Ishikawa (cell line): ENCODE measurements around the gene BROX.

Source experiments
- CEBPB ChIP-seq: IDR thresholded peaks from 2 replicates; pipeline ENCODE4 v1.6.1; 2012
- CREB1 ChIP-seq: IDR thresholded peaks from 2 replicates; pipeline ENCODE4 v1.6.1; 2012; ENCODE audit warnings: low read depth
- EGR1 ChIP-seq: IDR thresholded peaks from 2 replicates; pipeline ENCODE4 v1.6.1; 2012
- EP300 ChIP-seq: IDR thresholded peaks from 2 replicates; pipeline ENCODE4 v1.6.1; 2012; ENCODE audit warnings: borderline replicate concordance
- FOXM1 ChIP-seq: IDR thresholded peaks from 2 replicates; pipeline ENCODE4 v1.6.1; 2012; ENCODE audit warnings: low read depth, borderline replicate concordance
- MAX ChIP-seq: IDR thresholded peaks from 2 replicates; pipeline ENCODE4 v1.6.1; 2012
- NFIC ChIP-seq: IDR thresholded peaks from 2 replicates; pipeline ENCODE4 v1.6.1; 2012
- RAD21 ChIP-seq: IDR thresholded peaks from 2 replicates; pipeline ENCODE4 v1.6.1; 2012; ENCODE audit warnings: low read depth
- TAF1 ChIP-seq: IDR thresholded peaks from 2 replicates; pipeline ENCODE4 v1.6.1; 2012; ENCODE audit warnings: low read depth, mild to moderate bottlenecking
- TCF12 ChIP-seq: IDR thresholded peaks from 2 replicates; pipeline ENCODE4 v1.6.1; 2012; ENCODE audit warnings: low read depth
- TEAD4 ChIP-seq: IDR thresholded peaks from 2 replicates; pipeline ENCODE4 v1.6.1; 2012
- USF1 ChIP-seq: IDR thresholded peaks from 2 replicates; pipeline ENCODE4 v1.6.1; 2012
- YY1 ChIP-seq: IDR thresholded peaks from 2 replicates; pipeline ENCODE4 v1.6.1; 2012; ENCODE audit warnings: low read depth
- ZBTB7A ChIP-seq: IDR thresholded peaks from 2 replicates; pipeline ENCODE4 v1.6.1; 2012; ENCODE audit warnings: low read depth
- TF ChIP-seq, protein P1 (sequence below): IDR thresholded peaks from 2 replicates; pipeline ENCODE4 v1.6.1; 2012; ENCODE audit warnings: low read depth, mild to moderate bottlenecking

The BROX gene

GRCh38 chr1:222712253-222713090, at the start of gene BROX, which contains the start of gene AIDA:
TSS of gene BROX (plus strand) at chr1:222712564. CDS start at chr1:222715700, 3,136 bp downstream.
TSS of gene AIDA (minus strand) at chr1:222712491. CDS start at chr1:222712317, 174 bp downstream.
- TF ChIP-seq CEBPB = no peak
- peak; percentile 60 for TF ChIP-seq MAX
- peak; percentile 99 for TF ChIP-seq USF1
- no peak for TF ChIP-seq FOXM1
- TF ChIP-seq RAD21 = no peak
- peak; percentile 99 for TF ChIP-seq YY1
- no peak for TF ChIP-seq ZBTB7A
- TF ChIP-seq EP300 = no peak
- no peak; the same call in 1 of the 2 replicates for TF ChIP-seq TAF1
- peak; percentile 88 for TF ChIP-seq EGR1
- TF ChIP-seq, protein P1, sequence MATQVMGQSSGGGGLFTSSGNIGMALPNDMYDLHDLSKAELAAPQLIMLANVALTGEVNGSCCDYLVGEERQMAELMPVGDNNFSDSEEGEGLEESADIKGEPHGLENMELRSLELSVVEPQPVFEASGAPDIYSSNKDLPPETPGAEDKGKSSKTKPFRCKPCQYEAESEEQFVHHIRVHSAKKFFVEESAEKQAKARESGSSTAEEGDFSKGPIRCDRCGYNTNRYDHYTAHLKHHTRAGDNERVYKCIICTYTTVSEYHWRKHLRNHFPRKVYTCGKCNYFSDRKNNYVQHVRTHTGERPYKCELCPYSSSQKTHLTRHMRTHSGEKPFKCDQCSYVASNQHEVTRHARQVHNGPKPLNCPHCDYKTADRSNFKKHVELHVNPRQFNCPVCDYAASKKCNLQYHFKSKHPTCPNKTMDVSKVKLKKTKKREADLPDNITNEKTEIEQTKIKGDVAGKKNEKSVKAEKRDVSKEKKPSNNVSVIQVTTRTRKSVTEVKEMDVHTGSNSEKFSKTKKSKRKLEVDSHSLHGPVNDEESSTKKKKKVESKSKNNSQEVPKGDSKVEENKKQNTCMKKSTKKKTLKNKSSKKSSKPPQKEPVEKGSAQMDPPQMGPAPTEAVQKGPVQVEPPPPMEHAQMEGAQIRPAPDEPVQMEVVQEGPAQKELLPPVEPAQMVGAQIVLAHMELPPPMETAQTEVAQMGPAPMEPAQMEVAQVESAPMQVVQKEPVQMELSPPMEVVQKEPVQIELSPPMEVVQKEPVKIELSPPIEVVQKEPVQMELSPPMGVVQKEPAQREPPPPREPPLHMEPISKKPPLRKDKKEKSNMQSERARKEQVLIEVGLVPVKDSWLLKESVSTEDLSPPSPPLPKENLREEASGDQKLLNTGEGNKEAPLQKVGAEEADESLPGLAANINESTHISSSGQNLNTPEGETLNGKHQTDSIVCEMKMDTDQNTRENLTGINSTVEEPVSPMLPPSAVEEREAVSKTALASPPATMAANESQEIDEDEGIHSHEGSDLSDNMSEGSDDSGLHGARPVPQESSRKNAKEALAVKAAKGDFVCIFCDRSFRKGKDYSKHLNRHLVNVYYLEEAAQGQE = no peak
- no peak for TF ChIP-seq CREB1
- TF ChIP-seq NFIC = no peak

DNA sequence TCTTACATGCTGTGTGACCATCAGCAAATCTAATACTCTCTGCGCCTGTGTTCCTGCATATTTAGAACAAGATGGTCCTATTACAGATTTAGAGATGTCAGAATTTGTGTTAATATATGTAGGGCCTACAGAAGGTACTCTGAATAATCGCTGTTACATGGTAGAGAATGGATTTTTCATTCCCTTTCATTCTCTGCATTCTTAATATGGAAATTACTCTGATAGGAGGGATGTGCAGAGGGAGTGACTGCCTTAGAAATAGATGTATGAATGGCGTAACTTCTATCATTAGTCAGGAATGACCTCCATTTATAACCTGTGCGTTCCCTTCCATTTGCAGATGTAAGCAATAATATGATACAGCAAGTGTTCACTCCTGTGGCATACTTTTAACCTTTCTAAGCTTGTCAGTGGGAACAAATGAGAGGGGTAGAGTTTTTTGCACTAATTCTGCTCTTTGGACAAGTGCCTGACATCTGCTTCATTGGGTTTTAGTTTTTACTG, 48.9 kb upstream of the BROX start:
- TF ChIP-seq RAD21 (no peak), TAF1 (no peak), CREB1 (no peak), ZBTB7A (no peak), CEBPB (no peak)
- TF ChIP-seq, protein P1 = no peak

- no peak for TF ChIP-seq RAD21
These were observed 46.4 kb upstream of the BROX start for GRCh38 chr1:222665964-222666363.

DNA sequence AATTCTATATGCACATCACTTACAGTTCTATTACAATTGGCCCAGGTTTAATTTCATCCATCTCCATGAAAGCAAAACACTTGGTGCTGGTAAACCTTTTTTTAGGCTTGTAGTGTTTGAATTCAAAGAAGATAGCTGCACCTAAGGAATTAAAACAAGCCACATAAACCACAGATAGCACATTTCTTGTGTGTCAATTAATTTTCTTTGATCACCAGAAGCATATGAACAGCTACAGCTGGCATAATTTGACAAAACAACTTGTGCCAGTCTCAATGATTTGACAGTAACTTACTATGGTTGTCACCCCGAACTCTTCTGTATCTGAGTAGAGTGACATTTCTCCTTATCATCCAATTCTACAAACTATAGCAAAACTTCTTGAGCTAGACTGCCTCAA, 42.3 kb upstream of the BROX start:
- no peak for TF ChIP-seq EP300
- TF ChIP-seq TEAD4 = no peak
- no peak for TF ChIP-seq USF1
- TF ChIP-seq RAD21 = no peak
- no peak for TF ChIP-seq NFIC
- TF ChIP-seq, protein P1 = no peak
- TF ChIP-seq YY1 = no peak
- TF ChIP-seq TCF12 = no peak

- TF ChIP-seq TCF12 = no peak
- no peak for TF ChIP-seq FOXM1
- no peak for TF ChIP-seq USF1
- no peak for TF ChIP-seq CEBPB
- no peak for TF ChIP-seq TAF1
- TF ChIP-seq RAD21 = no peak
- no peak for TF ChIP-seq CREB1
- TF ChIP-seq EGR1 = no peak
- no peak for TF ChIP-seq TEAD4
- TF ChIP-seq, protein P1 = no peak
- TF ChIP-seq ZBTB7A = no peak
- no peak for TF ChIP-seq NFIC
- no peak for TF ChIP-seq EP300
- no peak for TF ChIP-seq MAX
- no peak for TF ChIP-seq YY1
These were observed 32.3 kb upstream of the BROX start for GRCh38 chr1:222680080-222680479.
